ENCODE measurements around the gene MEPCE. TPM values are rescaled to one million over a fixed set of nuclear protein-coding genes. Genes with fewer than 3 reads are reported as not detected.

MEPCE gene
- total RNA-seq, 1 experiment from 2014 or later, result 85.9 TPM

DNA sequence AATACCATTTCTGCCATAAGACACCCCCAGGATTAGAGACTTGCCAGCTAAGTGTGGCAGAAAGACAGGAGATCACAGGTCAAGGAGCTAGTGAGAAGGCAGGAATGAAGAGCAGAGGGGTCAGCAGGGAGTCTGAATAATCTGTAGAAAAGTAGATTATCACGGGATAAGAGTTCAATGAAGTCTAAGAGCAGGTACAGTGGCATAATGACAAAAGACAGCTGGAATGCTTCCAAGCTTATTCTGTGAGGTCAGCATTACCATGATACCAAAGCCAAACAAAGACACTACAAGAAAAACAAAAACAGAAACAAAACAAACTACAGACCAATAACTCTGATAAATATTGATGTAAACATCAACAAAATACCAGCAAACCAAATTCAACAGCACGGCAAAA is 35.6 kb upstream of the MEPCE start:
- Histone ChIP-seq H3K4me1 (ENCODE audit: insufficient read depth, low read length, poor library complexity, severe bottlenecking) (no peaks in the 10 kb centered on the region), H3K27ac (ENCODE audit: low read depth, low read length, poor library complexity, severe bottlenecking) (no peak overlapping the region), H3K4me3 (ENCODE audit: low read depth, low read length, poor library complexity, severe bottlenecking) (no peak overlapping the region), H3K27me3 (replicated peaks; ENCODE audit: insufficient read depth, low read depth, low read length, poor library complexity) (no peaks in the 10 kb centered on the region), H3K36me3 (ENCODE audit: insufficient read depth, low read length, poor library complexity, severe bottlenecking) (no peaks in the 10 kb centered on the region), H3K9me3 (ENCODE audit: low read depth, low read length, poor library complexity, severe bottlenecking) (no peaks in the 10 kb centered on the region)
- ChIA-PET CTCF (no interaction called here), POLR2A (ENCODE audit: low non-redundant PET) (no interaction called here)
- no TSS peak for BruUV-seq (replicated peaks)
- intact Hi-C loops (cut with micrococcal nuclease; ENCODE audit: unreplicated experiment), result no loop called here
- DNase-seq (ENCODE audit: low spot score), result no peak
- TF ChIP-seq, protein P1, sequence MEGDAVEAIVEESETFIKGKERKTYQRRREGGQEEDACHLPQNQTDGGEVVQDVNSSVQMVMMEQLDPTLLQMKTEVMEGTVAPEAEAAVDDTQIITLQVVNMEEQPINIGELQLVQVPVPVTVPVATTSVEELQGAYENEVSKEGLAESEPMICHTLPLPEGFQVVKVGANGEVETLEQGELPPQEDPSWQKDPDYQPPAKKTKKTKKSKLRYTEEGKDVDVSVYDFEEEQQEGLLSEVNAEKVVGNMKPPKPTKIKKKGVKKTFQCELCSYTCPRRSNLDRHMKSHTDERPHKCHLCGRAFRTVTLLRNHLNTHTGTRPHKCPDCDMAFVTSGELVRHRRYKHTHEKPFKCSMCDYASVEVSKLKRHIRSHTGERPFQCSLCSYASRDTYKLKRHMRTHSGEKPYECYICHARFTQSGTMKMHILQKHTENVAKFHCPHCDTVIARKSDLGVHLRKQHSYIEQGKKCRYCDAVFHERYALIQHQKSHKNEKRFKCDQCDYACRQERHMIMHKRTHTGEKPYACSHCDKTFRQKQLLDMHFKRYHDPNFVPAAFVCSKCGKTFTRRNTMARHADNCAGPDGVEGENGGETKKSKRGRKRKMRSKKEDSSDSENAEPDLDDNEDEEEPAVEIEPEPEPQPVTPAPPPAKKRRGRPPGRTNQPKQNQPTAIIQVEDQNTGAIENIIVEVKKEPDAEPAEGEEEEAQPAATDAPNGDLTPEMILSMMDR (conservative IDR thresholded peaks at IDR 0.05; ENCODE audit: low read depth, low read length), result no peak
- TF ChIP-seq EZH2 (IDR thresholded peaks at IDR 0.05; ENCODE audit: borderline replicate concordance, low read depth, low read length, poor library complexity, severe bottlenecking), result no peak

GRCh38 chr7:100396421-100396982 is 33.1 kb upstream of the MEPCE start:
- no peak for DNase-seq (ENCODE audit: low spot score)
- H3K27ac ChIP-seq (ENCODE audit: low read depth, low read length, poor library complexity, severe bottlenecking), result no peak overlapping the region
- no peak overlapping the region for H3K4me3 ChIP-seq (ENCODE audit: low read depth, low read length, poor library complexity, severe bottlenecking)
- H3K27me3 ChIP-seq (replicated peaks; ENCODE audit: insufficient read depth, low read depth, low read length, poor library complexity), result no peaks in the 10 kb centered on the region
- H3K9me3 ChIP-seq (ENCODE audit: low read depth, low read length, poor library complexity, severe bottlenecking), result no peaks in the 10 kb centered on the region
- no TSS peak for BruUV-seq (replicated peaks)
- TF ChIP-seq EZH2 (IDR thresholded peaks at IDR 0.05; ENCODE audit: borderline replicate concordance, low read depth, low read length, poor library complexity, severe bottlenecking), result no peak
- TF ChIP-seq, protein P1 (conservative IDR thresholded peaks at IDR 0.05; ENCODE audit: low read depth, low read length), result no peak
- no peaks in the 10 kb centered on the region for H3K36me3 ChIP-seq (ENCODE audit: insufficient read depth, low read length, poor library complexity, severe bottlenecking)
- POLR2A ChIA-PET (ENCODE audit: low non-redundant PET), result no interaction called here
- CTCF ChIA-PET, result no interaction called here
- intact Hi-C loops (cut with micrococcal nuclease; ENCODE audit: unreplicated experiment), result no loop called here
- H3K4me1 ChIP-seq (ENCODE audit: insufficient read depth, low read length, poor library complexity, severe bottlenecking), result no peaks in the 10 kb centered on the region

DNA sequence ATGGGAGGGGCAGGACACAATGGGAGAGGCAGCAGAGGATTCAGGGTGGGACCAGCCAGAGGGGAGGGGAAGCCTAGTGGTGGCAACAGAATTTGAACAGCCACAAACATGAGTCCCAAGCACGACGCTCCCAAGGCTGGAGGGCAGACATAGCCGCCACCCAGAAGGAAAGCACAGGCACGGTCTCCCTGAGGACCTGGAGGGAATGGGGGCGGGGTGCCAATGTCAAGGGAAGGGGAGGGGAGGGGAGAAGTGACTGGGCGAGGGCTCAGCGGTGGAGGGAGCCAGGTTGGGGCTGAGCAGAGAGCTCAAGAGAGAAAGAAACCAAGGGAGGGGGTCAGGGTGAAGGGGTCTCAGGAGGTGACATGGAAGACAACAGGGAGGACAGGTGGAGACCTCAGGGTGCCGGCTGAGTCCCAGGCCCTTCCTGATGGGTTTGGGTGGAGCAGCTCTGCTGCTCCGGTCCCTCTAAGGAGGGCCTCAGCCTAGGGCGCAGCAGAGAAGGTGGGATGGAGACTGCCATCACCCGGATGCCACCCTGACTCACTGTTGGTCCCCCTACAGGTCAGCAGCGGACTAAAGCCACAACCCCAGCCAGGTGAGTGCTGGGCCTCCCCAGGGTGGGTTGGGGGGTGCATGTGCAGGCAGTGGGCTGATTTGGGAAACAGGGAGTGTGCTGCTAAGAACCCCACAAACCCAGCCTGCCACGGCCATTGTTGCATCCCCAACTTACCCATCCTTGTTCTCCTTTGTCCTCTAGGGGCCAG is 32.1 kb upstream of the MEPCE start:
- no peak for DNase-seq (ENCODE audit: low spot score)

More for the DNA sequence above, 32.1 kb upstream of the MEPCE start:
- H3K9me3 ChIP-seq (ENCODE audit: low read depth, low read length, poor library complexity, severe bottlenecking), result no peaks in the 10 kb centered on the region
- H3K27ac ChIP-seq (ENCODE audit: low read depth, low read length, poor library complexity, severe bottlenecking), result no peak overlapping the region
- H3K4me1 ChIP-seq (ENCODE audit: insufficient read depth, low read length, poor library complexity, severe bottlenecking), result no peaks in the 10 kb centered on the region
- CTCF ChIA-PET, result no interaction called here
- no peaks in the 10 kb centered on the region for H3K27me3 ChIP-seq (replicated peaks; ENCODE audit: insufficient read depth, low read depth, low read length, poor library complexity)
- TF ChIP-seq EZH2 (IDR thresholded peaks at IDR 0.05; ENCODE audit: borderline replicate concordance, low read depth, low read length, poor library complexity, severe bottlenecking), result no peak
- TF ChIP-seq, protein P1 (conservative IDR thresholded peaks at IDR 0.05; ENCODE audit: low read depth, low read length), result no peak
- BruUV-seq (replicated peaks), result no TSS peak
- H3K4me3 ChIP-seq (ENCODE audit: low read depth, low read length, poor library complexity, severe bottlenecking), result no peak overlapping the region
- intact Hi-C loops (cut with micrococcal nuclease; ENCODE audit: unreplicated experiment), result no loop called here
- no peaks in the 10 kb centered on the region for H3K36me3 ChIP-seq (ENCODE audit: insufficient read depth, low read length, poor library complexity, severe bottlenecking)
- POLR2A ChIA-PET (ENCODE audit: low non-redundant PET), result no interaction called here
